ENCODE data around the gene LCA5L. TPM values are rescaled to one million over a fixed set of nuclear protein-coding genes. Genes with fewer than 3 reads are reported as not detected.

Gene LCA5L
- total and polyA plus RNA-seq, 7 donors: 1.2 to 5.3 (median 3.3) TPM

GRCh38 chr21:39474611-39475010 lies 29.0 kb upstream of the LCA5L start:
- peaks cover 0 to 18% of the 10 kb centered on the region in 2 donors for H3K36me3 ChIP-seq (ENCODE audit: insufficient read depth in 1 of 2, low read depth in 1 of 2)
- peaks cover 3% of the 10 kb centered on the region for H3K4me1 ChIP-seq
- no peak overlapping the region for H3K4me3 ChIP-seq
- H3K27me3 ChIP-seq (ENCODE audit: insufficient read depth in 3 of 3, low read length in 2 of 3): no peaks in the 10 kb centered on the region
- DNase-seq: no peak
- ATAC-seq: no peak
- TF ChIP-seq CTCF (IDR thresholded peaks at IDR 0.05): no peak
- H3K27ac ChIP-seq: peak overlapping the region; percentile 8
- intact Hi-C loops (cut with DNase I): no loop called here
- H3K9me3 ChIP-seq: no peaks in the 10 kb centered on the region
- 84 to 87% (median 86%) methylated on average over 2 of the region's 2 CpGs for WGBS, 3 donors

DNA sequence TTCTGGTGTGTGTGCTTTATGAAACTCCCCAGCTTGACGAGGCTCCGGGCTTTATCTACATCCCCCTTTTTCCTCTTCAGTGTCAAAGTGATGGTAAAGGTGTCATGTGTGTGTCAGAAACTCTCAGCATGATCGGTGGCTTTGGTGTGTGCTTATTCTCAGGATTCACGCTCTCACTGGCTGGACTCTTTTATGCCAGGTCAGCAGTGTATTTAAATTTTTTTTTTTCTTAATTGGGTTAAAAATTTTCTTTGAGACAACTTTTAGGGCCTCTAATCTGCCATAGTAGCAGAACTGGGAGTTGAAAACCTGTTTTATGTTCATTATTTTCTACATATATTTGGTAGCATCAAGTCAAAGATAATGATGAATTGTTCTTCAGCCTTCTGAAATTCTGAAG lies 27.2 kb upstream of the LCA5L start:
- H3K36me3 ChIP-seq (ENCODE audit: insufficient read depth in 1 of 2, low read depth in 1 of 2): peaks cover 0 to 18% of the 10 kb centered on the region in 2 donors
- no peak for ATAC-seq
- H3K4me1 ChIP-seq: peaks cover 8% of the 10 kb centered on the region
- no peaks in the 10 kb centered on the region for H3K9me3 ChIP-seq
- H3K27me3 ChIP-seq (ENCODE audit: insufficient read depth in 3 of 3, low read length in 2 of 3): no peaks in the 10 kb centered on the region
- TF ChIP-seq CTCF (IDR thresholded peaks at IDR 0.05): no peak
- no peak overlapping the region for H3K27ac ChIP-seq
- intact Hi-C loops (cut with DNase I): no loop called here
- H3K4me3 ChIP-seq: no peak overlapping the region
- 79 to 86% (median 85%) methylated on average over 4 of the region's 4 CpGs for WGBS, 3 donors
- DNase-seq: no peak

DNA sequence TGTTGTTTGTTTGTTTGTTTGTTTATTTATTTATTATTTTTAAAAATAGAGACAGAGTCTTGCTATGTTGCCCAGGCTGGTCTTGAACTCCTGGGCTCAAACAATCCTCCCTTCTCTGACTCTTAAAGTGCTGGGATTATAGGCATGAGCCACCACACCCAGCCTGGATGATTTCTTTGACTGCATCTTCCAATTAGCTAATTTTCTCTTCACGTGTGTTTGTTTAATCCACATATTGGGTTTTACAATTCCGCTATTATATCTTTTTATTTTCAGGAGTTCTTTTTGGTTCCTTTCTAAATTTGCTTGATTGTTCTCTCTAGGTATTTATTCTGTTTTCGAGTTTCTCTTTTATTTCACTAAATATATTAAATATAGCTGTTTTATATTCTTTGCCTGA lies 26.0 kb upstream of the LCA5L start:
- no peak for DNase-seq
- intact Hi-C loops (cut with DNase I): no loop called here
- Histone ChIP-seq H3K4me3 (no peak overlapping the region), H3K9me3 (no peaks in the 10 kb centered on the region), H3K27ac (no peak overlapping the region), H3K36me3 (ENCODE audit: insufficient read depth in 1 of 2, low read depth in 1 of 2) (peaks cover 0 to 22% of the 10 kb centered on the region in 2 donors), H3K4me1 (peaks cover 19% of the 10 kb centered on the region), H3K27me3 (ENCODE audit: insufficient read depth in 3 of 3, low read length in 2 of 3) (no peaks in the 10 kb centered on the region)
- no peak for ATAC-seq
- 95 to 97% (median 95%) methylated on average over 3 of the region's 3 CpGs for WGBS, 3 donors
- no peak for TF ChIP-seq CTCF (IDR thresholded peaks at IDR 0.05)

DNA sequence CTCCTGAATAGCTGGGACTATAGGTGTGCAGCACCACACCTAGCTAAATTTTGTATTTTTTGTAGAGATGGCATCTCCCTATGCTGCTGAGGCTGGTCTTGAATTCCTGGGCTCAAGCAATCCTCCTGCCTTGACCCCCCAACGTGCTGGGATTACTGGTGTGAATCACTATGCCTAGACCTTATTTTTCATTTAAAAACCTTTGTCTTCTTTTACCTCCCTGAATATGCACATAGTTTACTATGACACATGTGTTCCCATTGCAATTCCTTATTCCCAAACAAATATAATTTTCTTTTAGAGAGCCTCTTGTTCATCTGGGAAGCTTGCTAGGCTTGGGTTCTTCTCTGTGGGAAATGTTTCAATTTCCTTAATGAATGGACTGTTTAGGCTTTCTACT lies 23.0 kb upstream of the LCA5L start:
- H3K27ac ChIP-seq: peak overlapping the region; percentile 73
- peaks cover 19% of the 10 kb centered on the region for H3K4me1 ChIP-seq
- no peak overlapping the region for H3K4me3 ChIP-seq
- 85 to 91% (median 87%) methylated on average over 1 of the region's 1 CpG for WGBS, 3 donors
- ATAC-seq (no peak), DNase-seq (no peak)
- H3K9me3 ChIP-seq: no peaks in the 10 kb centered on the region
- TF ChIP-seq CTCF (IDR thresholded peaks at IDR 0.05): no peak
- no peaks in the 10 kb centered on the region for H3K27me3 ChIP-seq (ENCODE audit: insufficient read depth in 3 of 3, low read length in 2 of 3)
- peaks cover 0 to 28% of the 10 kb centered on the region in 2 donors for H3K36me3 ChIP-seq (ENCODE audit: insufficient read depth in 1 of 2, low read depth in 1 of 2)
- intact Hi-C loops (cut with DNase I): no loop called here

DNA sequence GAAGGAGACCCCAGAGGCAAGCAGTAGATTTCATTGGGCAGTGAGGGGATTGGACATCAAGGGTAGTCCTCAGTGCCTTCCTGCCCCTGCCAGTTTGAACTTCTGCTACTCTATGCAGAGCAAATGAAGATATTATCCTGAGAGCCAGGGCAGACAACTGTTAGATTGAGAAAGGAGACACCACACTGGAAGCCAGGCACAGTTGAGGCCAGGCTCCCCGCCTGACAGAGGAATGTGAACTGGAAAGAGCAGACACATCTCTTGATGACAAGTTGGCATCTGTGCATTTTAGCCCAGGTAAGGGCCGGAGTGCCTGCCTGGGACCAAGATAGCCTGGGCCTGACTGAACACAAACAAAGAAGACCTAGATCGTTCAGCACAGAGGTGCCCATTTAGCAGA lies 22.2 kb upstream of the LCA5L start:
- no peak overlapping the region for H3K4me3 ChIP-seq
- no peak for TF ChIP-seq CTCF (IDR thresholded peaks at IDR 0.05)
- H3K36me3 ChIP-seq (ENCODE audit: insufficient read depth in 1 of 2, low read depth in 1 of 2): peaks cover 0 to 36% of the 10 kb centered on the region in 2 donors
- ATAC-seq (peak; percentile 90 to 93 (median 92)), DNase-seq (peak in 1 of 2 donors; percentile 61)
- 27 to 40% (median 31%) methylated on average over 3 of the region's 3 CpGs for WGBS, 3 donors
- no peaks in the 10 kb centered on the region for H3K9me3 ChIP-seq
- intact Hi-C loops (cut with DNase I): no loop called here
- peaks cover 19% of the 10 kb centered on the region for H3K4me1 ChIP-seq
- H3K27me3 ChIP-seq (ENCODE audit: insufficient read depth in 3 of 3, low read length in 2 of 3): no peaks in the 10 kb centered on the region
- H3K27ac ChIP-seq: peak overlapping the region; percentile 73
